NCI-H2107 treated with DMSO at 0.1 percent for 48 hours (cell line): ENCODE measurements around the gene HTR3E.

ENCODE experiments used
- DNase-seq: peaks from one replicate; lab custom pipeline; 2025; ENCODE audit not compliant: unreplicated experiment; lab: John Stamatoyannopoulos, UW

HTR3E gene

DNA sequence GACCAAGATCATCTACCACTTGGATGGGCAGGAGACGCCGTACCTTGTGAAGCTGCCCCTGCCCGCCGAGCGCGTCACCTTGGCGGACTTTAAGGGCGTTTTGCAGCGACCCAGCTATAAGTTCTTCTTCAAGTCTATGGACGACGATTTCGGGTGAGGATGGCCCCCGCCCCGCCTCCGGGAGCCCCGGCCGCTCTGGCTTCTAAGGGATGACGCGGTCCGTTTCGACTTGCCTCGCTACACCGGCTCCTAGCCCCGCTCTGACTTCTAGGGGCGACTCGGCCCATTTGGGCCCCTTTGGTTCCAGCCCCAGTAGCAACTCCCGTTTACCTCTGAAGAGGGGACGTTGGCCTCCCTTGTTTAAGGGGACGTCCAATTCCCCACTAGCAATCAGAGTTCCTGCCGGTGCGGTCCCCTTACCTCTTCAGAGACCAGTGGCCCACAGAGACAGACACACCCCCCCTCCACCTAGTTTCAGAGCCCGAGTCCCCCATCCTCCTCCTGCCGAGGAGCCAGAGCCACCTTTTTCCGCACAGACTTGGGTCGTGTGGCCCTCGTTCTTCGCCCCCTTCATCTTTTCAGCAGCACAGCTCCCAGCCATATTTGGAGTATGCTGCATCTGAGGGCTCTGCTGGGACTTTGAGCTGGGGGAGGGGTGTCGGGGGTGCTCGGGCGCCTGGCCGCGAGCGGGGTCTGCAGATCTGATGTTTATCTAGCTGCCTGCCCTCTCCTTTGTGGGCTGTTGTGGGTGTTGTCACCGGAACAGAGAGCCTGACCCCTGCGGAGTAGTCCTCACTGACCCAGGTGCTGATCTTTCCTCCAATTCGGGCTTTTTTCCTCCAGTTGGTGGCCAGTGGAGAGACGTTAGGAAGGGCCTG lies 59.0 kb downstream of the HTR3E start:
- peak; percentile 36 for DNase-seq

DNA sequence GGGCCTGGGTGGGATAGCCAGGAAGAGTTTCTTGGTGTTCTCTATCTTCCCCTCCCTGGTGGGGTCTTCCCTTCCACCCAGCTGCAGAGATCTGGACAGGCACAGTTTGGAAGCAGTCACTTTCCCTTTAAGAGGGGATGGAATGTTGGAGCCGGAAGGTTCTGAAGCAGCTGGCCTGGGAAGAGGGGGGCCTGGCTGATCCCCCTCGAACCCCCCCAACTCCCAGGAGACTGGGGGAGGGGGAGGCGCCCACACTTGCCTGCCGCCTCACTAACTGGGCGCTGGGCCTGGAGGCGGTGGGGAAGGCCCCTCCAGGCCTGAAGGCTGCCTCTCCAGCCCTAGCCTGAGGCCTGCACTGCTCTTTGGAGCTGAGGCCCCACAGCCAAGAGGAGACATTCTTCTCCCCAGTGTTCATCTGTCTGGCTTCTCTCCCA lies 59.7 kb downstream of the HTR3E start:
- DNase-seq = peak; percentile 81
